Epidermal melanocyte (primary cell): Measurements from ENCODE around the gene CEP85L.

Experiments used
- DNase-seq: peaks from one replicate; pipeline ENCODE4 v3.0.0; 2011; ENCODE audit warnings: low spot score; ENCODE audit not compliant: insufficient read length

CEP85L gene

DNA sequence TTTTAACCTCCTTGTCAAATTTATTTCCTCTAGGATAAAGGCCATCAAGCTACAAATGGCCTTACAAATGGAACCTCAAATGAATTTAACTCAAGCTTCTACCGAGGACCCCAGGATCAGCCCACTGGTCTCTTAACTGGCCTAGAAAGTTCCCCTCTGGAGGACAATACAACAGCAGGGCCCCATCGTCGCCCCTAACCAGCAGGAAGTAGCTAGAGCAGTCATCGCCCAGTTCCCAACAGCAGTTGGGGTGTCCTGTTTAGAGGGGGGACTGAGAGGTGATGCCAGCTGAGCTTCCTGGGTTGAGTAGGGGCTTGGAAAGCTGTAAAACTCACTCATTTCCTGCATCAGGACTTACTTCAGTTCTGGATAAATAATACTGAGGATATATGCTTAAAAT lies 25.6 kb downstream of the CEP85L start:
- DNase-seq: no peak

DNA sequence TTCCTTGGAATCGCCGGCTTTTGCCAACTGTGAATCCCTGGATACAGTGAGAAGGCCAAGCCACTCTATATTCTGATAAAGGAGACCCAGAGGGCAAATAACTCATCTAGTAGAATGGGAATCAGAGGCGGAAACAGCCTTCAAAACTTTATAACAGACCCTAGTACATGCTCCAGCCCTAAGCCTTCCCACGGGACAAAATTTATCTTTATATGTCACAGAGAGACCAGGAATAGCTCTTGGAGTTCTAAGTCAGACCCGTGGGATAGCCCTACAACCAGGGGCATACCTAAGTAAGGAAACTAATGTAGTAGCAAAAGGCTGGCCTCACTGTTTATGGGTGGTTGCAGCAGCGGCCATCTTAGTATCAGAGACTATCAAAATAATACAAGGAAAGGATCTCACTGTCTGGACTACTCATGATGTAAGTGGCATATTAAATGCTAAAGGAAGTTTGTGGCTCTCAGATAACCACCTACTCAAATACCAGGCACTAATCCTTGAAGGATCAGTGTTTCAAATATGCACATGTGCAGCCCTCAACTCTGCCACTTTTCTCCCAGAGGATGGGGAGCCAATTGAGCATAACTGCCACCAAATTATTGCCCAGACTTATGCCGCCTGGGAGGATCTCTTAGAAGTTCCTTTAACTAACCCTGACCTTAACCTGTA lies 29.5 kb downstream of the CEP85L start:
- no peak for DNase-seq

- DNase-seq: no peak
Measured at GRCh38 chr6:118620202-118620601, 31.2 kb downstream of the CEP85L start.

GRCh38 chr6:118618676-118619377 lies 32.6 kb downstream of the CEP85L start:
- peak; percentile 24 for DNase-seq

DNA sequence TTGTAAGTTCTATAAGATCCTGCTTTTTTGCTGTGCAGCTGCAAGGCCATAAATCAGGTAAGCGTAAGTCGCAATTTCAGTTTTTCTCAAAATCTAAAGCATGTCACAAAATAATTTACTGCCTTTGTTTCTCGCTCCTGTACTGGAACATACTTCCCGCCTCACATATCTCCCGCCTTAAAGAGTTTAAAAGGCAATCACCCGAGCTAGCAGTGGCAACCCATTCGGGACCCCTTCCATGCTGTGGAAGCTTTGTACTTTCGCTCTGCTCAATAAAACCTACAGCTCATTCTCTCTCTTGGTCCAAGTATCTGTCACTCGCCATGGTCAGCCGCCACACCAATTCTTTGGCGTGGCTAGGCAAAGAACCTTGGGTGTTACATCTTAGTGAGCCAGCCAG lies 34.0 kb downstream of the CEP85L start:
- DNase-seq: no peak

DNA sequence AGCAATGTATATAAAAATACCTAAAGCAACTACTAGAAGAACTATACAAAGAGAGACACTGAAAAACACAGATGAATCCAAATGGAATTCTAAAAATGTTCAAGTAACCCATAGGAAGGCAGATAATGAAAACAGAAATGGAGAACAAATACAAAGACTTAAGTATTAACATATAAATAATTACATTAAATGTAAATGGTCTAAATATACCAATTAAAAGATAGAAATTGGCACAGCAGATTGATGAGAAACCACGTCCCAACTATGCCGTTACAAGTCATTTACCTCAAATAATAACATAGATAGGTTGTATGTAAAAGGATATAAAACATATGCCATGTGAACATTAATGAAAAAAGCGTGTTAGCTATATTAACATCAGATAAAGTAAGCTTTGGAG lies 40.1 kb downstream of the CEP85L start:
- no peak for DNase-seq

- no peak for DNase-seq
Measured at GRCh38 chr6:118606858-118607257, 44.5 kb downstream of the CEP85L start.

GRCh38 chr6:118606268-118606667 lies 45.1 kb downstream of the CEP85L start:
- no peak for DNase-seq

DNA sequence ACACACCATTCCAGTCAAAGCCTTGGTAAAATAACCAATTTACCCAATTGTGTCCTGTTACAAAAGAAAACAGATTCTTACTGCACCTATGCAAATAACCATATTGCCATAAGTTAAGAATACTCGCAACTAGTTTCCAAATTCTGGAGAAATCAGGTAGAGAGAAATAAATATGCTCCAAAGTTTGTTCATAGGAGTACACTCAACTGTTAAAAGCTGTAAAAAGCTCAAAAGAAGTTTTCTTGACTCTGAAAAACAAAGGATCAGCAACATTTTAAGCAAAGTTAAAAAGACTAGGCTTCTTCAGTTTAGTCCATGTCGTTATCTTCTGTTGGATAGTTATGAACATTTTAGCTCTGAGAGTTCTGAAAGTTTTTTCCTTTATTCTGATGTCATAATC lies 48.0 kb downstream of the CEP85L start:
- no peak for DNase-seq

DNA sequence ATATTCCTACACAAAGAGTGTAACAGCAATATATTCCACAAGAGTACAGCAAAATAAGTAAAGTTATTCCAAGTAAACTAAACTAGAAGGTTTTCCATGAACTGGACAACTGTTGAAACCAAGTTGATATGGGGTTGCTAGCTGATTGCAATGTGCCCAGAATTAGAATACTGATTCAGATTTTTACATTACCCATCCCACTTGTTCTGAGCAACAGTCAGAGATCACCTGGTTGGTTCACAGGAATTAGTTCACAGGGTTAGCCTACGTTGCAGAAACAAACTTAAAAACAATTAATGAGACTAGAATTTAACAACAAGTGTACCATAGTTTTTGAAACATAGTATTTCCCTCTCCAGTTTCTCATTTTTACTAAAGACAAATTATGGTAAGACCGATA lies 49.1 kb downstream of the CEP85L start:
- no peak for DNase-seq

DNA sequence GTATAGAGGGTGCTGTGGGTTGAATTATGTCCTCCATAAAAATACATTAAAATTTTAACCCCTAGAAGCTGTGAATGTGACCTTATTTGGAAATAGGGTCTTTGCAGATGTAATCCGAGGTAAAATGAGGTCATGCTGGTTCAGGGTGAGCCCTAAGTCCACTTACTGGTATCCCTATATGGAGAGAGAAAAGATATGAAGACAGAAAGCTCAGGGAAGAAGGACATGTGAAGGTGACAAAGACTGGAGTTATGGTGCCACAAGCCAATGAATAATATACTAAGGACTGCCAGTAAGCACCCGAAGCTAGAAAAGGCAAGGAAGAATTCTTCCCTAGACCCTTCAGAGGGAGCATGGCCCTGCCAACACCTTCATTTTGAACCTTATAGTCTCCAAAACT lies 53.1 kb downstream of the CEP85L start:
- DNase-seq: no peak

- no peak for DNase-seq
Measured at GRCh38 chr6:118597636-118598035, 53.8 kb downstream of the CEP85L start.

GRCh38 chr6:118596774-118597320 lies 54.5 kb downstream of the CEP85L start:
- no peak for DNase-seq

GRCh38 chr6:118594877-118595276 lies 56.5 kb downstream of the CEP85L start:
- no peak for DNase-seq

DNA sequence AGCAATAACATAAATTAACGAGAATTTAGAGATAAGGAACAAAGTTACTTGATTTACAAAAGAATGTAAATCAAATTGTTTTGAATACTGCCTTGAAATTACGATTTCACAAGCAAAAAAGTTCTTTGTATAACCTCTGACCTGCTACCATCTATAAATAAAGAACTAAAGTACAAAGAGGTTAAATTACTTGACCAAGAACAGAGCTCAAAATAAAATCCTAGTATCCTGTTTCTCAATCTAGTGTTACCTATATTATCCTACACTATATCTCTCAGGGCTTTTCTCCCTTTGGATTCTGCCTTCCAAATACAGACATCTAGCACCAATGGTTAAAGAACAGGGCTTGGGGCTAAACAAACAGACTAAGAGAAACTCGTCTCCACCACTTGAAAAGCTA lies 59.5 kb downstream of the CEP85L start:
- no peak for DNase-seq

GRCh38 chr6:118589649-118590365 lies 61.6 kb downstream of the CEP85L start:
- no peak for DNase-seq

DNA sequence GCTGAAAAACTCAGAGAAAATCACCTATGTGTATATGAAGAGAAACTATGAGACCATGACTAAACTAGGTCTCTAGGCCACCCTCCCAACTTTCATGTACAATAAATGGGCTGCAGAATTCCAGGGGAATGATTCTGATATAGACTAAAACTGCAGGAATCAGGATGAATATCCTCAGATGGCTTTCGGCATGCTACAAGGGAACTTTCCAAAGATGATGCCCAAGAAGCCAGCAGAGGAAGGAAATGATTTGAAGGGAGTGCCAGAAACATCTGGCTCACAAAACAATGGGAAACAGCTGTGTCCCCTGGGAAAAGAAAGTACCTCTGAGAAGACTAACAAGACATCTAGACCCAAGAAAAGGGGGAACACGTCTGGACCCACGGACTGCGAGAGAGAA lies 62.2 kb downstream of the CEP85L start:
- no peak for DNase-seq

DNA sequence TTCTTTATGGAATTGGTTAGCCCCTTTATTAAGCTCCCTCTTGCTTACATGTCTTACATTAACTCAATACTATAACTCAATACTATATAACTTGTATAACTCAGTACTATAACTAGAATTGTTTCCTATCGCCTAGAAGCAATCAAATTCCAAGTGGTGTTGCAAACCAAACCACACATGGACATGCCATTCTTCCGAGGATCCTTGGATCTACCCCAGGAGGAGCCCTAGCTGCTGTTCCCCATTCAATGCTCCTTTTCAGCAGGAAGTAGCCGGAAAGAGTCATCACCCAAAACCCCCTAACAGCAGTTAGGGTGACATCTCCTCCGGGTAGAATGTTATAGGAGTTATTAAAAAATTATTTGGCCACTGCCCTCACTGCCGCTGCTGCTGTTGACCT lies 62.8 kb downstream of the CEP85L start:
- DNase-seq: no peak

GRCh38 chr6:118586746-118587485 lies 64.5 kb downstream of the CEP85L start:
- no peak for DNase-seq

DNA sequence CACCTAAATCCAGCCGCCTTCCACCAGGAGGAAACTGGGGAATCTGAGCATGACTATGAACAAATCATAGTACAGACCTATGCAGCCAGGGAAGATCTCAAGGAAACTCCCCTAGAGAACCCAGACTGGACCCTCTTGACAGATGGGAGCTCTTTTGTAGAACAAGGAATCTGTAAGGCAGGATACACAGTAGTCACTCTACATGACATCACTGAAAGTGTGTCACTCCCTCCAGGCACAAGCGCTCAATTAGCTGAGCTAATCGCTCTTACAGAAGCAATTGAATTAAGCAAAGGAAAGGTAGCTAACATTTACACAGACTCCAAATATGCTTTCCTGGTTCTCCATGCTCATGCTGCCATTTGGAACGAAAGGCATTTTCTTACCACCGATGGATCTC lies 66.5 kb downstream of the CEP85L start:
- no peak for DNase-seq

DNA sequence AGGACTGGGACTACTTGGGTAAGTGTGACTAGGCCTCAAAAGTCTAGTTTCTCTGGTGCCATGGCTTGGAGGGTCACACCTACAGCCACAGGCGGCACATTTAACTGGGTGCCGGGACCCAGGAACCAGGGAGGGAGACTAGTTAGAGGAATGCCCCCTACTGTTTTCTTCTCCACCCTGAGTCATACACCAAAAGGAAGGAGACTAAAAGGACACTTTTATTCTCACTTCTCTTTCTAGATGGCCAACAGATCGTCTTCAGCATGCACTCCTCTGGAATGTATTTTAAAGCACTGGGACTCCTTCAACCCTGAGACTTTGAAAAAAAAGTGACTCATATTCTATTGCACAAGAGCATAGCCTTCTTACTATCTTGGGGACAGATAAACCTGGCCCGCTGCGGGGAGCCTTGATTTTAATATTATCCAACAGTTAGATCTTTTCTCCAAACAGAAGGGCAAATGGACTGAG lies 69.9 kb downstream of the CEP85L start:
- no peak for DNase-seq
